SK-MEL-5 (cell line): Measurements from ENCODE around the gene SLC13A5. TPM values are rescaled to one million over a fixed set of nuclear protein-coding genes. Genes with fewer than 3 reads are reported as not detected.

Source experiments
- DNase-seq: peaks from one replicate; pipeline ENCODE4 v3.0.0-alpha.2; 2016; ENCODE audit warnings: low read depth, low spot score
- in situ Hi-C: cut with HindIII; loops from 2 replicates; pipeline ENCODE4 v1.10.0; 2016; ENCODE audit warnings: low sequenced_read_pairs, high pct_unique_total_duplicates, low pct_unique_long_range_greater_than_20kb
- total RNA-seq: library from RNA; depleted of rRNA; stranded (reverse); fragments of >200 nt; shearing (Covaris generic); gene quantifications from 2 replicates; pipeline ENCODE4 v1.2.3, GENCODE V29; 2014

SLC13A5 gene
- total RNA-seq, 1 experiment from 2014 or later, result not detected

DNA sequence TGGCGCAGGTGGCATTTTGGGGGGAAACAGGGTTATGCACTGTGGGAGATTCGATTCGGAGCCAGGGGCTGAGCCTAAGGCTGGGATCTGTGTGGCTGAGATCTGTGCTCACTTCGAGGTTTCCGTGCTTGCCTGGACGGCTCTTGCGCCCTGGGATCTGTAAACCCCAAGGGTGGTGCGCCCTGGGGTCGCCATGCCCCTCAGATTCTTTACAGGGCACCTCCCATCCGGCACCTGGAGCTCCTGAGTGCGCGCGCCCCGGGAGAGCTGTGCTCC is 377 bp downstream of the SLC13A5 start:
- in situ Hi-C loops, result no loop called here
- no peak for DNase-seq

DNA sequence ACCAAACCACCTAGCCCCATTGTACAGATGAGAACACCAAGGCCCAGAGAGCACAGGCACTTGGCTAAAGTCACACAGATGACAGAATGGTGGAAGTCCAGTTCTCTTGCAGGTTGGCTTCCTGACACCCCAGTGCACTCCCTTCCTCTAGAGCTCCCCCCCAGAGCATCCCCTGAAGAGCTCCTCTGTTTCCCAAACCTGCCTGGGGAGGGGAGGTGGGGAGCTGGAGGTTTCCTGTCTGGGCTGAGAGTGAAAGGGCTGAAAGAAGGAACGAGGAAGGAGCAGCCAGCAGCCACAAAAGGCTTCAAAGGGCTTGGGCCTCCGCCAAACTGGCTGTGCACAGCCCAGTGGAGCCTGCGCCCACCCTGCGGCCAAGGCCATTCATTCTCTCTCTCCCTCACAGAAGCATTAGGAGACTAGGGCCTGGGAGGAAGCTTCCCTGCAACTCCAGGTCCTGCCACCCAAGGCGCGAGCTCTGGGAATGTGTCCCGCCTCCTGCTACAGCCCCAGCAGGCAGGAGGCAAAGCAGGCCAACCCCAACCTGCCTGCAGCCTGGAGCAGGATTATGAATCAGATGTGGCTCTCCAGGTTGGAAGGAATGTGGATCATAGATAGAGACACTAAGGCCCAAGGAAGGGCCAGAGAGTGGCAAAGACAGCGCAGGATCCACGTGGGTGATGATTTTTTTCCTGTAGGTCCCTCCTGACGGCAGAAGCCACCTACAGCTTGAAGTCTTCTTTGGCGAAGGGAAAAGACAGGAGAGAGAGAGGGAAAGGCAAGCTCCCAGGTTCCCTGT is 913 bp downstream of the SLC13A5 start:
- DNase-seq, result no peak

DNA sequence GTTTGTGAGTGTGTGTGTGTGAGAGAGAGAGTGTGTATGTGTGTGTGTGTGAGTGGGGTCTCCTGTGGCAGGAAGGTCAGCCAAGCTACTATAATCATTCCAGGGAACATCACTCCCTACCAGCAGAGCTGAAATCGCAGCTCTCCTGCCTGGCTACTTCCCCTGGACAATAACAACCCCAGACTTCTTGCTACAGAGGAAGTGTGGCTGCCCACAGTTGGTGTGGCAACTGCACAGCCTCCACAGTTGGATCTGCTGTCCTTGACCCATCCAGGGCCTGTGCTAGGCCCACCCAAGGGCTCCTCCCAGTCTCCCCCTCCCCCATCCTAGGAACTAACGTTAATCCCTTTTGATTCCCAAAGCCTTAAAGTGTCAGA is 1.5 kb downstream of the SLC13A5 start:
- DNase-seq, result no peak
- in situ Hi-C loops, result no loop called here

More for the DNA sequence above, 913 bp downstream of the SLC13A5 start:
- in situ Hi-C loops, result no loop called here

DNA sequence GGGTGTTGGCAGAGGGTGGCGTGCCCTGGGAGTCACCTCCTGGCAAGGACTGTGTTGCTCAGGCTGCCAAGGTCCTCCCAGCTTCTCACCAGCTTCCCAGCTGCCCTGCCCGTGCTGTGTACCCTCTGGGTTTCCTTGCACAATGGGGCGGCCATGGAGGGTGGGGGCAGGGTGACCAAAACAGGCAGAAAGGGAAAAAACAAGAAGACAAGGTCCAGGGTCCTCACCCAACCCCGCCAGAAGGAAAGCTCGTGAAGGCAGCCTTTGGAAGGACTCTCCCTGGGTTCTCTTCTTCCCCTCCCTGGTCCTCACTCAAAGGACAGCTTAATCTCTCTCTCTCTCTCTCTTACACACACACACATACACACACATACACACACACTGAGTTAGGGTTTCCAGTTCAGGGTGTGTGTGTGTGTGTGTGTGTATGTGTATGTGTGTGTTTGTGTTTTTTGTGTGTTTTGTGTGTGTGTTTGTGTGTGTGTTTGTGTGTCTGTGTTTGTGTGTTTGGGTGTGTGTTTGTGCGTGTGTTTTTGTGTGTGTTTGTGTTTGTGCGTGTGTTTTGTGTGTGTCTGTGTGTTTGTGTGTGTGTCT is 2.0 kb downstream of the SLC13A5 start:
- no peak for DNase-seq
- in situ Hi-C loops, result no loop called here

DNA sequence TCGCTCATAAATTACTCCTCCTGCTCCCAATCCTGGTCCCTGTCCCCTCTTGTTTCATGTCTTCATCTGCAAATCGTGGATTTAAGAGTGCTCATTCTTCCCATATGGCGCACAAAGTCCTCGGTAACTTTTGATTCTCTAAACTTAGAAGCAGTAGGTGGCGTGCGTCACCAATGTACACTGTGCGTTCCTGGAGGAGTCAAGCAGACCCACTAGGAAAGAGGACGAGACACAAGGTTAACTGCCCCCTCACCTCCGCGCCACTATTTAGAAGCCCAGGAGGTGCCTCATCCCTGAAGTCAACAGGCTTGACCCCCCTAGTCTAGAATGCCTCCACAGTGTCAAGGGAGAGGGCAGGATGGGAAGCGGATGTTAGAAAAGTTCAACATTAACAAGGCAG is 2.9 kb downstream of the SLC13A5 start:
- no peak for DNase-seq
- in situ Hi-C loops, result no loop called here

DNA sequence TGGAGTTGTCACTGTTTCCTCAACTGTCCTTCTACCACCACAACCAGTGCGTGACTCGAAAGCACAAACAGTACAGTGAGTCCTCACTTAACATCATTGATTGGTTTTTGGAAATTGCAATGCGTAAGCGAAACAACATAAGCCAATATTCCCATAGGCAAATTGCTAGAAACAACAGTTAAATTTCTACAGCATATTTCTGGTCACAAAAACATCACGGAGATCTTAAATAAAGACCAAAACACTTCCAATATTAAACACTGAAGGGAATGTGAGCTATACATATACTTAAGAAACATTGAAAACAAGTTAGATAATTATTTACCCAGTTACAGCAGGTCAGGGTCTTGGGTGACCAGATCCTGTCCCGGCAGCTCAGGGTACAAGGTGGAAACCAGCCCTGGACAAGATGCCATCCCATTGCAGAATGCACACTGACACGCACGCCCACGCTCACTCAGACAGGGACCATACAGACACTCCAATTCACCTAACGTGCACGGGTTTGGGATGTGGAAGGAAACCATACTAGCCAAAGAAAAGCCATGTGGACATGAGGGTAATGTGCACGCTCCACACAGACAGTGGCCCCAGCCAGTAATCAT is 4.7 kb downstream of the SLC13A5 start:
- DNase-seq, result no peak
- in situ Hi-C loops, result no loop called here

DNA sequence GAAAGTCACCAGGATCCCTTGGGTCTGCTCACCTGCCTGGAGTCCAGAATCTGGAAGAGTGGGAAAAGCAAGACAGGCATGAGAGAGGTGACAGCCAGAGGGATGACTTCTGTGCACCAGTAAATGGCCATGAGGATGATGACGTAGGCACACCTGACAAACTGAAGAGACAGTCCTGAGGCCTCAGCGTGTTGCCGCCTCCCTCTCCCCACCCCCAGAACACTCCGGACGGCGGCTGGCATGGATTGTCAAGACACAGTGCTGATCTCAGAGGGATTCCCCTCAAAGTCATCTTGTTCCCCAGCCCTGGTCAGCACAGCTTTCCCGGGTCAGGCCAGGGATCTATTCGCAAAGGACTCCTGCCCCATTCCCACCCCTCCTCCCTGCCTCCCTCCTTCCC is 6.2 kb downstream of the SLC13A5 start:
- in situ Hi-C loops, result no loop called here
- DNase-seq, result no peak

DNA sequence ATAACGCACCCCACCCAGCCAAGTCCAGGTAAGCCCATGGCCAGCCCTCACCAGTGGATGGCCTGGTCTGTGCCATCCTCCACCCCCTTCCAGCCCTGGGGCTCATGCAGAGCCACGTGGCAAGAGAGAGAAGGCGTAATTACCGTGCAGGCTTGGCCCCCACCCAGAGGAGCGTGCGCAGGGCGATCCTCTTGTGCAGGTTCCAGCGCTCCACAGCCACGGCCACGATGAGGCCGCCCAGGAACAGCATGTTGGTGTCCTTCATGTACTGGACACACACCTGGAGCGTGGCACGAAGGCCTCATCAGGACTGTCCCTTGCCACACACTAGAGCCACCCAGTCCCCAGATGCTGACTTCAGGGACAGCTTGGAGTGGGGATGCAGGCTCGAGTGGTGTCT is 6.7 kb downstream of the SLC13A5 start:
- no peak for DNase-seq
- in situ Hi-C loops, result no loop called here

DNA sequence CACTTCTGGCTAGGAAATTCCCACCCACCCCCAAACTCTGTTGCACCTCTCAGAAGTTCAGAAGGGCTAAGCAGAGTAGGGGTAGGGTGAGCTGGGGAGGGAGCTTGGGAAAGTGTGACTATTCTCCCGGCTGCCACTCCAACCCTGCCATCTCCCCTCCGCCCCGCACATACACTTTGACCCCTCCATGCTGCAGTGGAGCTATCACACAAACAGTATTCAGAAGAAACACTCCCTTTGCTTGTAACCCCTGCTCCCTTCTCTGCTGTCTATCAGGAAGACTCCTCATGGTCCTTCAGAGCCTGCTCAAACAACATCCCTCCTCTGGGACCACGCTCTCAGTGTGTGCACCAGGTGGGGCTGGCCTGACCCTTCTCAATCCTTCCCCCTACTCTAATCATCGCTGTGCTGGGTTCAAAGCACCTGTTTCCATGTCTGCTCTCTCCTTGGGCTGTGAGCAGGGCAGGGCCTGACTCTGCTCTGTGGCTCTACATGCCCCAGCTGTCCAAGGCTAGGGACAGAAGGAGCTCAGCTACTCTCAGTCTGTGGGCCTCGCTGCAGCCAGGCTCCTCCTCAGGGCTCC is 8.6 kb downstream of the SLC13A5 start:
- in situ Hi-C loops, result no loop called here

DNA sequence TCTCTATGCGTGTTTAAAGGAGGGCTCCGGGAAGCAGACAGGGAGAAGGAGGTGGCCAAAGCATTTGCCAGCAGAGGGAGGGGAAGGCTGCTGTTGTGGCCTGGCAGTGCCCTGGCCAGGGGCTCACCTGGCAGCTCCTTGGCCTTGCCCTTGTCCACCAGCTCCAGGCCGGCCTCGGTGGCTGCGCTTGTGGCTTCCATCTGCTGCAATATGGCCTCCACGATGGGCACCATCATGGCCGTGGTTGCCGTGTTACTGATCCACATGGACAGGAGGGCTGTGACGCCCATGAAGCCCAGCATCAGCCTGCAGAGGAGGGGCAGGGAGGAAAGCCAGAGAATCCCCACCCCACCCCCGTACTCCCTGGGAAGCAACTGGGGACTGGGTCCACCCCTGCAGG is 9.4 kb downstream of the SLC13A5 start:
- no peak for DNase-seq
- in situ Hi-C loops, result no loop called here

More for the DNA sequence above, 8.6 kb downstream of the SLC13A5 start:
- no peak for DNase-seq

DNA sequence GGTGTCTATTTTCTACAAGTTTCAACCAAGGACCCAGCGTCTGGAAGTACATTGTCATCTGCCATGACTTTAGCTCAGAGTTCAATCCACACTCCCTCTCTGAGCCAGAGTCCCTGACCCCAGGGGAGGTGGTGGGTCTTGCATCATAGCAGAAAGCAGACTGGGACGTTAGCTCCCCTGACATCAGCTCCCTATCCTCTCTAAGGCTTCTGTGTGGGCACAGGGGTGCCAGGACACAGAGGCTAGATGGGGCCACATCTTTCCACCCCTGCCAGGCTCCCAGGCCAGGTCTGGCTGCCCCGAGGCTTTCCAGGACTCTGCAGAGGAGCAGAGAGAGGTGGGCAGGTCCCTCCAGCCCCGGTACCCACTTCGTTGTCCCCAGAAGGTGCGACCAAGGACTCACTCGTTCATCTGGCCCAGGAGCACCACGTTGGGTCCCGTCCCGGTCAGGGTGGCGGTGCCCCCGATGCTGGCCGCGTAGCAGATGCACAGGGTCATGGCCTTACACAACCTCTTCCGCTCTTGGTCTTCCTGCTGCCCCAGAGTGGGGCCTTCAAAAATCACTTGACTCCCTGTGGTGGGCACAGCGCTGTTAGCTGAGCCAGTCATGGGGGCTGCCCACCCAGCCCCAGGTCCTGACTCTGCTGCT is 10.5 kb downstream of the SLC13A5 start:
- in situ Hi-C loops, result no loop called here
- DNase-seq, result no peak

DNA sequence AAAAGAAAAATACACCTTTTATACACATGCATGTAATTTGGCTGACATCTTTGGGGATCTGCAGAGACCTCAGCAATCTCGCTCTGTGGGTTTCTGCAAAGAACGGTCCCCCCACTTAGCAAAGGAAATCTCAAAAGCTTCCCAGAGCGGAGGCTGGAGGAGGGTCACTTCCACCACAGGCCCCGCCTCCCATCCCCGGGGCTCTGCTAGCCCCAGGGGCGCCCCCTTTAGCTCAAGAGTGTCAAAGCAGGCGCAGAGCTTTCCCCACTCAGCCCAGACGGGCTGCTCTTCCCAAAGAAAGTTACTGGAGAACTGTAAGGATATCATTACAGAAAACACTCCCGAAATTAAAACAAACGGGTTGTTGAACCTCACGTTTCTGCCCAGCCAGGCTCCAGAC is 11.4 kb downstream of the SLC13A5 start:
- in situ Hi-C loops, result no loop called here

DNA sequence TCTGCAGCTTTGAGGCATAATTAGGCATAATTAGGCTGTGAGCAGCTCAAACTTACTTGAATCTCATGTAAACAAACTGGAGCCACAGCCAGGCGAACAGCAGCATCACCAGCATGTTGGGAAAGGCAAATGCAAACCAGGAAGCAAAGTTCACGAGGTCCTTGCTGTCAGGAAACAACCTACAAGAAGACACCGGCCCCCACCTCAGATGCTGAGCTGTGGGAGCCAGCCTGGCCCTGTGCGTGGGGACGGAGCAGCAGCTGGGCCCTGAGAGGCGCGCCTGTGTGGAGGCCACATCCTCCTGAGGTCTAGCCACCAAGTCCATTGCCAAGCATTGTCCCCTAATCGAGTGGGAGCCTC is 12.2 kb downstream of the SLC13A5 start:
- no peak for DNase-seq
- in situ Hi-C loops, result no loop called here

More for the DNA sequence above, 11.4 kb downstream of the SLC13A5 start:
- peak; percentile 66 for DNase-seq

DNA sequence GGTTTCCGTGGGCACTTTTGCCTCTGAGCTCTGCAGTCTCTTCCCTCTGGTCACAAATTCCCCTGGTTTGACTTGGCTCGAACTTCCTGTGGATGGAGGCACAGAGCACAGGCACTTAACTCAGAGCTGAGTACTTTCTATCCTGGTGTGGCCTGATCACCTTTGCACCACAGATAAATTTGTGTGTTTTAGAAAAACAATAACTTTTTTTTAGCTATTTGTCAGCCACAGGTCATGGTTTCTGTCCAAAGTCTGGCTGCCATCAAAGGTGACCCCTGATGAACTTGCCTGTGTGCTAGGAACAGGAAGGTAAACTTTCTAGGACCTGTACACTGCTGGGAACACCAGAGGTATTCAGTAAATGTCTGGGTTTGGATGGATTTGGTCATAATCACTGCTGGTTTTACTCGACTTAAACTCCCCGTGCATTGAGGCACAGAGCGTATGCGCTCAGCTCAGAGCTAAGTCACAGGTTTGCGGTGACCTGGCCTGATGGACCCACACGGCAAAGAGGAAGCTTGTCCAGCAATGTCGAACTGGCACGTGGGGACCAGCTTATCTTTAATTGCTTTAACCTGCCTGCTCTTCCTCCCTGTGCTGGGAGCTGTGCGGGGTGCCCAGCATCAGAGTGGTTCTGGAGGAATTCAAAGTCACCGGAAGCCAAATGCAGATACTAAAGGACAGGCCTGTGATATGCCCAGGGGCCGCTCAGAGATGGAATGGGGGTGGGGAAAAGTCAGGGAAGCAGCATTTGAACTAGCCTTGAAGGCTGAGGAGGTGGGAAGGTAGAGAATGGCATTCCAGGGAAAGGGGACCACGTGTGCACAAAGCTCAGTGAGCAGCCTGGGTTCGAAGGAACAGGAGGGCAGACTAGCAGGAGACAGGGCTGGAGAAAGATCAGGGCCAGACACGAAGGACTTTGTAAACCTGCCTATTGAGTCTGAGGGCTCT is 12.9 kb downstream of the SLC13A5 start:
- DNase-seq, result no peak
- in situ Hi-C loops, result no loop called here

DNA sequence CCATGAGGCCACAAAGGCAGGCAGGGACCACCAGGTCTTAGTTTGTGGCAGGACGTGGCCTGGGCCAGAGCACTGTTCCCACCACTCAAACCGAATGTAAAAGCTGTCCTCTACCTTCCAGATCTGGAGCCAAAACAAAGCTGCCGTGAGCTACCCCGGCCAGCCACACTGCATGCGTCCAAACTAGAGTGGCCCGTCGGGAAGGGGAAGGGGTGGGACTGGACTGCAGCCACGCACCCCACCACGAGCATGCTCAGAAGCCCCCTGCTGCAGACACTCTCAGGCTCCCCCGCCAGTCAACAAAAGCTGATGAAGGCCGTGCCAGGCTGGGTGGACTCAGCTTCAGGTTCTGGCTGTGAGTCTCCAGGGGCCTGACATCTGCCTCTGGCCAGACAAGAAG is 15.2 kb downstream of the SLC13A5 start:
- DNase-seq, result no peak

DNA sequence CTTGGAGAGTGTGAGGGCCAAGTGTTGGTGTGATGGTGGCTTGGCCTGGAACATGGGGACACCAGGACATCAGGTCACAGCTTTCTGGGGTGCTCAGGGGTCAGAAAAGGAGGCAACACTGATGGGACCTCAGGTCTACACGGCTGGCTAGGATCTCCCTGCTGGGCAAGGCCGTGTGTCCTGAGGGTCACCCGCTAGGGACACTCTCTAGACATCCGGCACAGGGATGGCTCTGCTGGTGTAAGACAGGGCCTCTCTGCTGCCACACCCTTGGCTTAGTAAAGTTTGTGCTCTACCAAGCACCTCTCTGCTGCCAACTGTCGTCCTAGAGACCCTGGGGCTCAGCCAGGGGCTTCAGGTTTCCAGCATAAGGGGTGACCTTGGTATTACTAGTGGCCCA is 16.3 kb downstream of the SLC13A5 start:
- DNase-seq, result no peak
- in situ Hi-C loops, result no loop called here

More for the DNA sequence above, 15.2 kb downstream of the SLC13A5 start:
- in situ Hi-C loops, result no loop called here

DNA sequence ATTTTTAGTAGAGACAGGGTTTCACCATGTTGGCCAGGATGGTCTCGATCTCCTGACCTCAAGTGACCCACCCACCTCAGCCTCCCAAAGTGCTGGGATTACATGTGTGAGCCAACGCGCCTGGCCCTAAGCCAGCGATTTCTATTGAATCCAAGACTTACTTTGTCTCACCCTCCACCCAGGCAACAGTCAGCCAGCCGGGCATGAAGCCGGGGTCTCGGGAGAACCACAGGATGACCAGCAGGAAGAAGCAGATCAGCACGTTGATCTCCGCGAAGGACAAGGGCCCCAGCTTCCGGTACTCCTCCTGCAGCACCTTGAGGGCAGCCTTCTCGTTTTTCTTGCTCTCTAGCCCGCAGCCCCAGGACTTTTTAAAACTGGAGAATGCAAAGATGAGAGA is 17.6 kb downstream of the SLC13A5 start:
- no peak for DNase-seq
- in situ Hi-C loops, result no loop called here
